OCI-LY3 (cell line): ENCODE data around the gene RFTN1.

ENCODE experiments used
- EZH2phosphoT487 ChIP-seq: fragments of 200-600 bp; shearing (Covaris generic); IDR thresholded peaks from 2 replicates; pipeline ENCODE4 v1.6.1; 2018; ENCODE audit warnings: antibody characterized with exemption, mixed run types, low read depth
- TF ChIP-seq, protein P1 (sequence below): fragments of 200-600, 300-600 bp; sonication (generic); IDR thresholded peaks from 2 replicates; pipeline ENCODE4 v1.5.1; 2014; ENCODE audit warnings: antibody characterized with exemption, low read length, low read depth

DNA sequence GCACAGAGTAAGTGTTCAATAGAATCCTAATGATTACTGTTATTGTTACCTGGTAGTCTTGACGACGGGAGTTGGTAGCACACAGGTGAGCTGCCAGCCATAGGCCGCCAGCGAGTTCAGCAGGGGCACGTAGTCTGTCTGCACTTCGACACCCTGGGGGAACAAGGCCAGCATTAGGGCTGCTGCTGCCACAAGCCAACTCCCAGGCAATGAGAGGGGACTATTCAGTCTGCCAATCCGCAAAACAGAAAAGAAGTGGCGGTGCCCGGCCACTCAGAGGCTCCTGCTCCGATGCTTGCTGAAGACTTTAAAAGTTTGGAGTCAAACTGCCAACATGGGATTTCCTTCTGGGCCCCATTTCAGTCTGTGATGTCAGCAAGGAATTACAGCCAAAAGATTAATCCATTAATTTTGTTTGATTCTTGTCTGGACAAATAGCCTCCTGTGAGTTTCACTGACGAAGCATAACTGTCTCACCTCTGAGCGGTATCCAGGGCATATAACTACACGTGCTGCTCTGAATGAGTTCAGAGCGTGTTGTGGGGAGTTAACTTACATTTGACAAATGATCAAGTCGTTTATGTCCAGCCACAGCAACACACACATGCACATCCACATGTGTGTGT lies 186.7 kb downstream of the RFTN1 start:
- TF ChIP-seq, protein P1, sequence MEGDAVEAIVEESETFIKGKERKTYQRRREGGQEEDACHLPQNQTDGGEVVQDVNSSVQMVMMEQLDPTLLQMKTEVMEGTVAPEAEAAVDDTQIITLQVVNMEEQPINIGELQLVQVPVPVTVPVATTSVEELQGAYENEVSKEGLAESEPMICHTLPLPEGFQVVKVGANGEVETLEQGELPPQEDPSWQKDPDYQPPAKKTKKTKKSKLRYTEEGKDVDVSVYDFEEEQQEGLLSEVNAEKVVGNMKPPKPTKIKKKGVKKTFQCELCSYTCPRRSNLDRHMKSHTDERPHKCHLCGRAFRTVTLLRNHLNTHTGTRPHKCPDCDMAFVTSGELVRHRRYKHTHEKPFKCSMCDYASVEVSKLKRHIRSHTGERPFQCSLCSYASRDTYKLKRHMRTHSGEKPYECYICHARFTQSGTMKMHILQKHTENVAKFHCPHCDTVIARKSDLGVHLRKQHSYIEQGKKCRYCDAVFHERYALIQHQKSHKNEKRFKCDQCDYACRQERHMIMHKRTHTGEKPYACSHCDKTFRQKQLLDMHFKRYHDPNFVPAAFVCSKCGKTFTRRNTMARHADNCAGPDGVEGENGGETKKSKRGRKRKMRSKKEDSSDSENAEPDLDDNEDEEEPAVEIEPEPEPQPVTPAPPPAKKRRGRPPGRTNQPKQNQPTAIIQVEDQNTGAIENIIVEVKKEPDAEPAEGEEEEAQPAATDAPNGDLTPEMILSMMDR: no peak
- no peak for TF ChIP-seq EZH2phosphoT487
